Stimulated activated CD4-positive, alpha-beta T cell treated with anti-CD3 and anti-CD28 coated beads, Interleukin-1b, Interleukin-23, amount 100 ng/mL, for 24 hours (primary cell): Measurements from ENCODE around the gene CSRNP3.

ENCODE experiments used
- DNase-seq, 4 experiments: peaks; one replicate each; pipeline ENCODE4 v3.0.0-alpha.2; 2020; ENCODE audit warnings: low read depth in 4 of 4, low spot score in 1 of 4

The CSRNP3 gene, protein sequence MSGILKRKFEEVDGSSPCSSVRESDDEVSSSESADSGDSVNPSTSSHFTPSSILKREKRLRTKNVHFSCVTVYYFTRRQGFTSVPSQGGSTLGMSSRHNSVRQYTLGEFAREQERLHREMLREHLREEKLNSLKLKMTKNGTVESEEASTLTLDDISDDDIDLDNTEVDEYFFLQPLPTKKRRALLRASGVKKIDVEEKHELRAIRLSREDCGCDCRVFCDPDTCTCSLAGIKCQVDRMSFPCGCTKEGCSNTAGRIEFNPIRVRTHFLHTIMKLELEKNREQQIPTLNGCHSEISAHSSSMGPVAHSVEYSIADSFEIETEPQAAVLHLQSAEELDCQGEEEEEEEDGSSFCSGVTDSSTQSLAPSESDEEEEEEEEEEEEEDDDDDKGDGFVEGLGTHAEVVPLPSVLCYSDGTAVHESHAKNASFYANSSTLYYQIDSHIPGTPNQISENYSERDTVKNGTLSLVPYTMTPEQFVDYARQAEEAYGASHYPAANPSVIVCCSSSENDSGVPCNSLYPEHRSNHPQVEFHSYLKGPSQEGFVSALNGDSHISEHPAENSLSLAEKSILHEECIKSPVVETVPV

DNA sequence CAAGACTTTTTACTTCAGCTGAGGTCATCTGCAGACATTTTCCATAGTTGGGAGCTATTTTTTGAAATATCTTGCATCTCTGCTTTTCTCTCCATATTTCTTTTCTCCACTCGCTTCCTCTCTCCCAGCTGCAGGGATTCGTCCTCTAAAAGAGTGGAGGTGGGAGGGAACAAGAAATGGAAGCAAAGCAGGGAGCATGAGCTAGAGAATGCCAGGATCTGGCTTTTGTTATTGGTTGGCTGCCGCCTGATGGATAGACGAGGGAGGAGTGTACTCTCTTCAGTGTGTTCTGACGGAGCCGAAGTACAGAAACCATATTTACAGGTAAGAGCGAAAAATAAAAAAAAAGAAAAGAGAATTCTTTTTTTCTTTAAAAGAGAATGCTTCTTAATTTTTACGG, at the start of gene CSRNP3:
Gene CSRNP3, plus strand, starts transcription at position 282 of the 400 bp plus-strand sequence. CDS start 125,368 bp downstream, outside the sequence.
- no peak for DNase-seq

DNA sequence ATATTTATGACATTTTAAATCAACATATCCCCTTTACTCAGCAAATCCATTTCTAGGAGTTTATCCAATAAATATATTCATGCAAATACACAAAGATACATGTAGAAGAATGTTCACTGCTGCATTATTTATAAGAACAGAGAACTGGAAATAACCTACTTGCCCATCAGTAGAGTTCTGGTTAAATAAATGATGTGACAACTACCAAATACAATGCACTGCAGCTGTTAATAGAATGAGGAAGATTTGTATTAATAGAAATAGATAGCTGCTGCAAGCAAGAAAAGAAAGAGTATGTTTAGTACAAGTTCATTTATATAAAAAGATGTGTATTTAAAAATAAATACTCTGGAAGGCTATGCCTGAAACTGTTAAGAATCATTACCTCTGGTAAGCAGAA, 49.3 kb upstream of the CSRNP3 start:
- no peak for DNase-seq

DNA sequence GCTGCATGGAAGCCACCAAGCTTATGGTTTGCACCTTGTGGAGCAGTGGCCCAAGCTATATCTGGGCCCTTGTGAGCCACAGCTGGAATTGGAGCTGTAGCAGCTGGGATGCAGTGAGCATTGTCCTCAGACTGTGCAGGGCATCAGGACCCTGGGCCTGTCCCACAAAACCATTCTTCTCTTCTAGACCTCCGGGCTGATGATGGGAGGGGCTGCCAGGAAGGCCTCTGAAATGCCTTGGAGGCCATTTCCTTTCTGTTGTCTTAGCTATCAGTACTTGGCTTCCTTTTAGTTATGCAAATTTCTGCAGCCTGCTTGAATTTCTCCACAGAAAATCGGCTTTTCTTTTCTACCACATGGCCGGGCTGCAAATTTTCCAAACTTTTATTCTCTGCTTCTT, 46.4 kb upstream of the CSRNP3 start:
- no peak for DNase-seq

DNA sequence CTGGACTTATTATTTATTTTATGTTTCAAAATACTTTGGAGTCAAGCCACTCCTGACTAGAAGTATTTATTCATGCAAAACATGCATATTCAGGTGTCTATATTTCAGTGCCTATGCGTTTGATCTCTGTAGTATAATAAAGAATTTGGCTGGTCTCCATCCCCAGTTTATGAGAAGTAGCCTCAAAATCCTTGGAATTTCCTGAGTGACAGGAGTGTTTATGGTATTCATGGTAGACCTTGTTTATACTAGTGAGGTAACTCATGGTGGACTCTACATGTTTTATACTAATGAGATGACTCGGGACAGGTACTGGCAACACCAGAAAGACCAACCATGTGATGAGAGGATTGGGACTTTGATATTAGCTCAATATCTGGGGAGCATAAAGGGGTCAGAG, 43.9 kb upstream of the CSRNP3 start:
- DNase-seq: no peak

DNA sequence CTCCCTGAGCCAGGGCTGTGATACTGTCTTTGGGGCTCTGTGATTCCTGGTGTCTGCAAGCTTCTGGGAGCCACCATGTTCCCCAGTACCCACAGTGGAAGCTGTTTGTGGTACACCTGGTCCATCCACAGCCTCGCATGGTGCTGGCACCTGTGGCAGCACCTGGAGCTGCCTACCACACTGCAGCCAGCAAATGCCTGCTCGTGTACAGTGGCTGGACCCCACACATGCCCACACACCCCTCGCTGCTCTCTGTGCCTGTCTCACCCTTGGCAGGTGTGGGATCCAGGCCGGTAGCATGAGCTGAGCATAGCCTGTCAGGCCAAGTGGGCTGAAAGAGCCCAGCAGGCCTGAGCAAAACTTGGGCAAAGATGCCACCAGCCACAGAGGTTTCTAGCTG, 41.8 kb upstream of the CSRNP3 start:
- no peak for DNase-seq

DNA sequence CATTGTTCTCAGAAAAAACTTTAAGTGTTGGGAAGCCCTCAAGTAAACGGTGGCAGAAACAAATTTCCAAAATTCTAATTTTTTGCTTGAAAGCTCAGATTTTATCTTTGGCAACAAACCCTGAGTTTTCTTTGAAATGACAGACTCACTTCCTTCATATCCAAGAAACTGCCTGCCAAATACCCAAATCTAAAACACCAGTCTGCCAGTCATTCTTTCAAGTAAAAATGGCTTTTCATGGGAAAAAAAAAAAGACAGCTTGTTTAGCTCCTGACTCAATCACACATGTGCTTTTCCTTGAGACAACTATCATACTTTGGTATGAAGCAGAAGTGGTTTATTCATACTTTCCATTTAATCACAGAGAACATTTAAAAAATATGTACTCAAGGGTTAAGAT, 40.6 kb upstream of the CSRNP3 start:
- no peak for DNase-seq

DNA sequence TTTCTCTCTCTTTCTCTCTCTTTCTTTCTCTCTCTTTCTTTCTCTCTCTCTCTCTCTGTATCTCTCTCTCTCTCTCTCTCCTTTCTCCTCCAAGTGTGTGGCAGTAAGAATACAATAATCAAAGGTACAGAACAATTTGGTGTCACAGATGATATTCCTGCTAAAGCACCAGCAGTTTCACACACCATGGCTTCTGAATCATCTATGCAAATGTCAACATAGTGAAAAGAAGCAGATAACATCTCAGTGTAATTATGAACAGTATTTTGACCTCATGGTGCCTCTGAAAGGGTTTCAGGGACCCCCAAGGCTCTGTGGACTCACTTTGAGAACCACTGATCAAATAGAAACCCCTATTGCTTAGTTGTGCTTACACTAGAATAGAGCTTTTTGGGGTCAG, 38.5 kb upstream of the CSRNP3 start:
- no peak for DNase-seq

DNA sequence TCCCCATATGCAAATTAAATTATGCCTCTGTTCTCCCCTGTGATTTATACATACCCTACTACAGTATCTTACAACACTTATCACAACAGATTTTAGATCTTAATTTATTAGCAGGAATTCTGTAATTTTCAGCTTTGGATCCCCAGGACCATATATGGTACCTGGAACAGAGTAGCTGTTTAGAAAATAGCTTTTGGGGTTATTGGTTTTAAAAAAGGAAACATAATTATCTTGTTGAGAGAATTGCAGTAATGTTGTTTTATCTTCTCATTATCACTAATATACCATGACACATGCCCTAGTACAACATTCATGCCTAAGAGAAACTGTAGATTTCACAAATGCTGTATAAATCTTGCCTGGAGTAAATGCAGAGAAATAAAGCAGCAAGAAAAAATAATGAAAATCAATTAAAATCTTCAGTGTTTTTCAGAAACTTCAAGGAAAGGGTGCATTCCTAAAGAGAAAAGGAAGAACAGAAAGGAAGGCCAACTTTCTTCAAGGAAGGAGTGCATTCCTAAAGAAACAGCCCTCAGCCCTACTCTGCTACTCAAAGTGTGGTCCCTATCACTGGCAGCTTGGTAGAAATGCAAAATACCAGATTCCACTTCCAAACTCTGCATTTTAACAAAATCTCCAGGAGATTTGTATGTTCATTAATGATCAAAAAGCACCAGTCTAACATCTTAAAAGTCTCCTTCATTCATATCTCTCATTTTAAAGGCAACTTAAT, 37.1 kb upstream of the CSRNP3 start:
- no peak for DNase-seq

DNA sequence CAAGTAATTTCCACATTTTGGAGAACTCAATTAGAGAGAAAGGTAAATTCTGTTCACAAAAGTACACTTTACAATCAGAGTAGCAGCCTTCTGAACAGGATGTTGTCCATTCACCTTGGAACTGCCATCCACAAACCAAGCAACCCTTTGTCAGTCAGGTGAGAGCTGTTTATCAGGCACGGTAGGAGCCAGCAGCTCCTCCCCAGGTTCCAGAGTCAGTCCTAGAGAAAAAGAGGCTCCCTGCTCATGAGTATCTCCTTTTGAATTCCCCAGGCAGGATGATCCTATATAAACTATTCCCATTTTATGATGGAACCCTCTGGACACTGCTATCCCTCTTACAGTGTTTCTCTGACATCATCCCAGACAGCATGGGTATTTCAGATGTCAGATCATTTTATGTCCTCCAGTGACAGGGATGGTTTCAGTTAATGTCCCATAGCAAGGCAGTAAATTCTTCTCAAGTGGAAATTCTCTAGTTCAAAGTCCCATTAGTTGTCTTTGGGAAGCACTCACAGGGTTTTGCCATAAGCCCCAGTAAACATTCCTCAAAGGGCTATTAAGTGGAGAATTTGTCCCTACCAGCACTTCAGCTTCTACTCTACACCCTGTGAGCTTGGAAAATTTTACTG, 34.5 kb upstream of the CSRNP3 start:
- no peak for DNase-seq

DNA sequence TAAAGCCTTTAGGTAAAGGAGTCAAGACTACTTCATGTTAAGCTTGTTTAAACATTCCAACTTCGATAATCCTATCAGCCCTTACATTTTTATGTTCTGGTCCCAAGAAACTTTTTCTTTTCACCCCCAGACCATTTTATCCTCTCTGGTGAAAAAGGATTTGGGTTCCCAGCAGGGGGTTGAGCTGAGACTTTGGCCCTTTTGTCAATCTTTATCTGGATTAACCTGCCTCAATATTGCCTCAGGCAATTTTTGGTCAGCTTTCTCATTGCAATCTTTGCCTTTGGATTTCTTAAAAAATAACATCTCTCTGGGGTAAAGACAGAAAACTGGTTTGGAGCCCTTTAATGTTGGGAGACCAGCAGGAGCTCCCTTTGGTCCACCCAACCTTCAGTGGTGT, 33.9 kb upstream of the CSRNP3 start:
- DNase-seq: no peak

DNA sequence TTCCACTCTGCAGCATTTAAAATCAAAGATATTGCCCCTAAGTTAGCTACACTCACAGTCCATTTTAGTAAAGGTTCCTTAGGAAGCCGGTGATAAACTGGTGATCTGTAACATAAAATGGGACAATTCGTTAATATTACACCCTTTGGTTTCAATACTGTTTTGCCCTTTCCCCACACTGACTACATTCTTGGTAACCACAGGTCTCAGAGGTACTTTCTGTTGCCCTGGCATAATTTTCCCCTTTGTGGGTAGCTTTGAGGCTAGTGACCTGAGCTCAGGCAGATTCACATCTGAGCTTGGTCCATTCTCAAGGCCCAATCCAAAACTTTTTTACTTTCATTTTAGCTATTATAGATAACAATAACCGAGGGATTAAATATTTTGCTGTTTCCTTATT, 32.9 kb upstream of the CSRNP3 start:
- no peak for DNase-seq

DNA sequence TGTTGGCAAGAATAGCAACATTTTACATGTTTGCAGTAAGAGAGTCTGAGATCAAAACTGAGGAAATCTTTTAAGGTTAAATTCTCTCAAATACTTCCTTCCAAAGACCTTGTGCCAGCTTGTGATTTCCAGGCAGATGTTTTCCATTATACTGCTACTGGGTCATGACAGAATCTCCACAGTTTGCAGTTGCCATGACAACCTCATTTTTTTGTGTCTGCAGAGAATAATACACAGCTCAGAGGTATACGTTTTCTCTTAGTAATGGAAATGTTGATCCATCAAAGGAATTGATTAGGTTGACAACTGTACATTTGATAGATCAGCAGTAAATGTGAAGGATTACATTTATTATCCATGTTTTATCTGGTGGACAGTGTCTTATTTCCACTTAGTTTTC, 29.1 kb upstream of the CSRNP3 start:
- DNase-seq: no peak

DNA sequence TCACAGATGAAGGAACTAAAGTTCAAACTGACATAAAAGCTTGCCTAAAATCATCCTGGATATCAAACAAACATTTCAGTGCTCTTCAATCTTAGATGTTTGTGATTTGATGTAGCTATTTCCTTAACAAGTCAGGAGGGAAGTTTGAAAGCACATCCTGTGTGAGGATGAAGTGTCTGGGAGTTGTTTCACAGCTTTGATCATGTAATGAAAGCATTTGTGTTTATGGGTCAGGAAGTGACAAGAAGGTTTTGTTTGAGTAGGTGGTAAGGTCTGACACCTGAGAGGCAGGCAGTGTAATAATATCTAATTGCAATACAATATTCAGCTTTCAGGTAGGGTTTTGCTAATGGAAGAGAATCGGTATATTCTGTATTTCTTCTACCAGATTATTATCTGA, 26.0 kb upstream of the CSRNP3 start:
- DNase-seq: no peak

DNA sequence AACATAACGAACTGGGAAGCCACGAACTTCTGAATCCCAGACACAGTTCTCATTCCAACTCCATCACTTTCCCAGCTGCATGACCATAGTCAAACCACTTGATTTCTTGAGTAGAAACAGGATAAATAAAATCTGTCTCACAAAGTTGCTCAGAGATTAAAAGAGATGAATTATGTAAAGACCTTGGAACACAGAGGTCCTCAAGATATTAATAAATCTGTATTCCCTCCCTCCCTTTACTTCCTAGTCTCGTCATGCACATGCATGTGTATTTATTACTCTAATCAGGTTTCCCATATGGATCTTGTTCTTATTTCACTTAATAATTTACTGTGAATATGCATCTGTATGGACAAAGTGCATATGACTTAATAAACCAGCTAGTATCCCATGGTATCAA, 21.1 kb upstream of the CSRNP3 start:
- no peak for DNase-seq

DNA sequence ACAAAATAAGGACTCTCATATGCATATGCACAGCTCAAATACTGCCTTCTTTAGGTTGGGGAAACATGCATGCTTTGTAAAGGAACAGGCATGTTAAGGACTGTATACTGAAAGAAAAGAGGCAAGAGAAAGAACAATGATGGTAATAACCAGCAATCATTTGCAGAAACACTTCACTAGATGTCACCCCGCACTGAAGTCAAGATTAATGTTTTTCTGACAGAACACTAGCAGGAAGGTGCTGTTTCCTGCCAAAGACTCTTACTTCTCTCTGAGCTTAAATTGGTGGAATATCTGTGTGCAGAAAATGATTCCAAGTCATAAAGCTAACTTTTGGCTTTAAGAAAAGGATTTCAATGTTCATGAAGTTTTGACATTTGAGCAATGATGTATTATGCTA, 19.3 kb upstream of the CSRNP3 start:
- no peak for DNase-seq

DNA sequence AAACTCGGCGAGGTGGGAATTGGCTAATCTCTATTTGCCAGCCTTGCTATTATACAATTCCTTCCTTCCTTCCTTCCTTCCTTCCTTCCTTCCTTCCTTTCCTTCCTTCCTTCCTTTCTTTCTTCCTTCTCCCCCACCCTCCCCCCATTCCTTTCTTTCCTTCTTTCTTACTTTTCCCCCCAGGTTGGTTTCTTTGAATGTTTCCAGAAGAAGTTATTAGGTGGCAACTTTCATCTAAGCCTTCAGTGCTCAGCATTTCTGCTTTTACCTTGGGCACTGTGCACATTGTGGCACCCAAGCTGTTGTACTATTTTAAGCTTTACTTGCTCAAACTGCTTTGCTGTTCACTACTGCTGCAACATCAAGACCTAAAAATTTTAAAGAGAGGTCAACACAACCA, 17.2 kb upstream of the CSRNP3 start:
- no peak for DNase-seq

DNA sequence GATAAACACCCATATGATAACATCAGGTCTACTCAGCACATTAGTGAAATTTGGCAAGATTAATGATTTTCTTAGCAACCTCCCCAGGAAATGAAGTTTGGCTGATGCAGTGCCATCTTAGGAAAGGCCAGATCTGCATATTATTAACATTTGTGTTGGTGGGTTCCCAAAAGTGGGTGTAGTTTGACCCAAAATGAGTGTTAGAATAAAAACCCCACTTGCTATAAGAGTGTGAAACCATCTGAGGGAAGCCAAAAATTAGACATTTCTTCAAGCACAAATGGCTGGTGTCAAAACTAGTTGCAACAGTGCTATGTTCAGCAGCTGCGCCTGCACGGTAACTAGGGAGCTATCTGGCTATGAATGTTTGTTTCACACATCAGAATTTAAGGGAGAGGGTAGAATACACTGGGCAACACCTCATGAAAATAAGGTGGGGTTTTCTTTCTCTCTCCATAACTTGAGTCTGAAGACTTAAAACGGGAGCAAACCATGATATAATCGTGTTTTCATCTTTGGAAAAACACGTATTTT, 15.9 kb upstream of the CSRNP3 start:
- no peak for DNase-seq

DNA sequence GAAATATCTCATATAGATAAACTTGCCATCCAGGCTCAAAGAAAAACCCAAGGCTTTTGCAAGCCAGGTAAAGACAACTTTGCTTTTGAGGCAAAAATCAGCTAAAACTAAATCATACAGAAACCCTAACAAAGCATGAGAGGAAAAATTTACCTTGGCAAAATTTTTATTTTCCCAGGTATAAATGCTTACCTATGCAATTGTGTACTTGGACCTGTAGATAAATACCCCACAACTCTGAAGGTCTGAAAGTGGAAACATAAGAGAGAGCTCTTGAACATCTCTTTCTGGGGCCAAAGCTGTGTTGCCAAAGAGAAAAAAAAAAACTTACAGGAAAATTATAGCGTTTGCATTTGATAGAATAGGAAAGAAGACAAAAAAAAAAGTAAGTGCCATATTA, 14.6 kb upstream of the CSRNP3 start:
- no peak for DNase-seq

DNA sequence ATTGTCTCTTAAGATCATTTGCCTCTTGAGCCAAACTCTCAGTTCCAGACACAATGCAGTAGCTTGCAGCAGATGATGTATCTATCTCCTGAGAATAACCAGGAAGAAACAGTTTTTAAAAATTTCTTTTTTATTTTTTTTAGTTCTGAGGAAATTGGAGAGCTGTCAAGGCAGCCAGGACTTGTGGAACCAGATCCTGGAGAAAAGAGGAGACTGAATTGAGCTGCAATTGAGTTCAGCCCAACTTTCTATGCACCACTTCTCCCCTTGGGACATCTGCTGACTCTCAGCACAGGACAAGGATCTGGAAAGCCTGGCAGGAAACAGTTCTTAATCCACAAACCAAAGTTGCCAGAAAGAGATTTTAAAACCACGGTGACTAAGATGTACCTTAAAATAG, 13.5 kb upstream of the CSRNP3 start:
- no peak for DNase-seq

DNA sequence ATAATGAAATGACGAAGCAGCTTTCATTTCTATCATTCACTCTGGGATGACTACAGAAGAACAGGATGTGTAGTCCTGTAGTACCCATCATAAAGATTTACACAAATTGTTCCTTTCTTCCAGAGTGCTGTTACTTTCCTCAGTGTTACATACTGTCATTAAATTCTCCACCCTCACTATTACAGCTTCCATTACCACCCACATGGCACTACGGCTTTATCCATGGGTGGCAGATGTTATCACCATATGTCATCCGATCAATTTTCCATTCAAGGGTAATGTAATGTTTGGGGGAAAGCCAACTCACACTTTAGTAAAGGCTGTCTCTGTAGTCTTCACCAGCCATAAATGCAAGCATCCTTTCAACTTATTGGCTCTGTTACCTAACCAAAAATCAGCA, 7.1 kb upstream of the CSRNP3 start:
- no peak for DNase-seq

DNA sequence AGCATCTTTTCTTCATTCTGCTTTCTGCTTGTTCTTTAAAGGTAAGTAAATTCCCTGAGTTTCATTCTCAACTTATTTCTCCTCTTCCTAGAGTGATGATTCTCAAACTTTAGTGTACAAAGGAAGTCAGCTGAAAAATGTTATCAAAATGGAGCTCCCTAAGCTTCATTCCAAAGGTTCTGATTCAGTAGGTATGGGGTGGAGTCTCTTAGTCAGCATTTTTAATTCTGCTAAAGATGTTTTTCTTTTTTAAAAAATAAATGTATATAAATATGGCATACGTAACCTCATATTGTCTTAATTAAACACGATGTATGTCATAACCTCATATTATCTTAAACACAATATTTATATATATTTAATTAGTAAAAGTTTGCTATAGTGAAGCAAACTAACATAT, 3.1 kb upstream of the CSRNP3 start:
- DNase-seq: no peak

DNA sequence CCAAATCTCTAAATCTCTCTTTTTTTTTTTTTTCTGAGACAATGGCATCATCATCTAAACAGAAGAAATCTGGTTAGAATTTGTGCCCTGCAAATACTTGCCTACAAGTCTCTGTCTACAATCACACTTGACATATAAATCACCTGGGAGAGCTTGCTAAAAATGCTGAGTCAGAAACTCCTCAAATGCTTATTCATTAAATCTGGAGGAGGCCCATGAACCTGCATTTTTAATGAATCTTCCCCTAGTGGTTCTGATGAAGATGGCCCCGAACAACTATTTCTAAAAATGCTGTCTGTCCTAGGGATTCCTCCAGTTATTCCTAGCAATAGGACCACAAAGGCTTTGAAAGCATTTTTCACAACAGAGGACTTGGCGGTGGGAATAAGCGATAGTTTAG, 1.6 kb upstream of the CSRNP3 start:
- no peak for DNase-seq
